Endodermal cell (in vitro differentiated cells): Measurements from ENCODE around the gene CEP70. TPM values are rescaled to one million over a fixed set of nuclear protein-coding genes. Genes with fewer than 3 reads are reported as not detected.
"Not testable (repeated sequence)": the region's sequence is repeated elsewhere in the genome, so short reads cannot be mapped to it uniquely, and the experiment has no call there.

Experiments used
- DNase-seq: peaks from one replicate; pipeline ENCODE4 v3.0.0-alpha.2; 2017
- H3K27ac ChIP-seq: 2 replicates; pipeline ENCODE4 v1.5.1; 2013; ENCODE audit warnings: mild to moderate bottlenecking, low read depth, low read length, moderate library complexity
- H3K27me3 ChIP-seq: 2 replicates; pipeline ENCODE4 v1.6.1; 2013; ENCODE audit warnings: mild to moderate bottlenecking, low read length, moderate library complexity; ENCODE audit not compliant: insufficient read depth, control insufficient read depth, poor library complexity, severe bottlenecking
- H3K36me3 ChIP-seq: 2 replicates; pipeline ENCODE4 v1.7.0; 2013; ENCODE audit warnings: mild to moderate bottlenecking, low read length, moderate library complexity; ENCODE audit not compliant: control insufficient read depth, insufficient read depth
- H3K4me1 ChIP-seq: one replicate; pipeline ENCODE4 v1.7.0; 2013; ENCODE audit warnings: low read length; ENCODE audit not compliant: control insufficient read depth, insufficient read depth
- H3K4me3 ChIP-seq: 2 replicates; pipeline ENCODE4 v1.5.1; 2013; ENCODE audit warnings: mild to moderate bottlenecking, low read length, moderate library complexity
- H3K9ac ChIP-seq: 2 replicates; pipeline ENCODE4 v1.6.1; 2013; ENCODE audit warnings: mild to moderate bottlenecking, low read length, moderate library complexity; ENCODE audit not compliant: poor library complexity, severe bottlenecking; ENCODE audit errors: extremely low read depth
- H3K9me3 ChIP-seq: 2 replicates; pipeline ENCODE4 v1.6.1; 2013; ENCODE audit warnings: mild to moderate bottlenecking, low read length, moderate library complexity; ENCODE audit not compliant: control insufficient read depth
- H3K27ac Mint-ChIP-seq: 2 replicates; pipeline ENCODE4 v1.8.0; 2020; ENCODE audit warnings: mixed read lengths
- H3K27me3 Mint-ChIP-seq: 2 replicates; pipeline ENCODE4 v1.8.0; 2021; ENCODE audit warnings: mild to moderate bottlenecking, mixed read lengths; ENCODE audit not compliant: insufficient read depth
- H3K36me3 Mint-ChIP-seq: 2 replicates; pipeline ENCODE4 v1.8.0; 2020; ENCODE audit warnings: low read depth, mixed read lengths
- H3K4me1 Mint-ChIP-seq: 2 replicates; pipeline ENCODE4 v1.8.0; 2020; ENCODE audit warnings: mixed read lengths
- H3K4me3 Mint-ChIP-seq: 2 replicates; pipeline ENCODE4 v1.8.0; 2020; ENCODE audit warnings: mild to moderate bottlenecking, moderate library complexity, mixed read lengths
- H3K9me3 Mint-ChIP-seq: 2 replicates; pipeline ENCODE4 v1.8.0; 2020; ENCODE audit warnings: mild to moderate bottlenecking, mixed read lengths
- WGBS, 2 experiments: methylation state at CpG; one replicate each; pipeline versions ENCODE4 v1.1.5 to v1.1.7; 2013; ENCODE audit warnings: missing lambda C conversion rate in 2 of 2, mixed read lengths in 1 of 2; ENCODE audit not compliant: insufficient coverage in 1 of 2, insufficient read length in 1 of 2; 5-methylcytosine and 5-hydroxymethylcytosine counted together
- total RNA-seq, 2 donors: library from RNA; stranded (reverse); fragmentation: NEBNext Ultra II Directional in 1 of 2; extraction: Animal tissue kit (Norgen Biotek cat#: 25700) in 1 of 2; gene quantifications; 2 replicates in 1 of 2; 3 replicates in 1 of 2; pipeline ENCODE4 v1.2.1, GENCODE V29; 2021
- TF ChIP-seq, protein P1 (sequence below): fragments of 200-600 bp; sonication (generic); conservative IDR thresholded peaks from 2 replicates; pipeline ENCODE4 v1.5.0; 2021; ENCODE audit warnings: antibody characterized with exemption, mild to moderate bottlenecking

CEP70 gene
- total RNA-seq, 2 donors from 2014 or later, result 113 to 131 TPM

DNA sequence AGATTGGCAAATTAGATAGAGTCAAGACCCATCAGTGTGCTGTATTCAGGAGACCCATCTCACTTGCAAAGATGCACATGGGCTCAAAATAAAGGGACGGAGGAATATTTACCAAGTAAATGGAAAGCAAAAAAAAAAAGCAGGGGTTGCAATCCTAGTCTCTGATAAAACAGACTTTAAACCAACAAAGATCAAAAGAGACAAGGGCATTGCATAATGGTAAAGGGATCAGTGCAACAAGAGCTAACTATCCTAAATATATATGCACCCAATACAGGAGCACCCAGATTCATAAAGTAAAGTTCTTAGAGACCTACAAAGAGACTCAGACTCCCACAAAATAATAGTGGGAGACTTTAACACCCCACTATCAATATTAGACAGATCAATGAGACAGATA is 31.2 kb downstream of the CEP70 start:
- not testable (repeated sequence) for H3K27me3 Mint-ChIP-seq
- H3K36me3 Mint-ChIP-seq, result peaks cover 98% of the 10 kb centered on the region

DNA sequence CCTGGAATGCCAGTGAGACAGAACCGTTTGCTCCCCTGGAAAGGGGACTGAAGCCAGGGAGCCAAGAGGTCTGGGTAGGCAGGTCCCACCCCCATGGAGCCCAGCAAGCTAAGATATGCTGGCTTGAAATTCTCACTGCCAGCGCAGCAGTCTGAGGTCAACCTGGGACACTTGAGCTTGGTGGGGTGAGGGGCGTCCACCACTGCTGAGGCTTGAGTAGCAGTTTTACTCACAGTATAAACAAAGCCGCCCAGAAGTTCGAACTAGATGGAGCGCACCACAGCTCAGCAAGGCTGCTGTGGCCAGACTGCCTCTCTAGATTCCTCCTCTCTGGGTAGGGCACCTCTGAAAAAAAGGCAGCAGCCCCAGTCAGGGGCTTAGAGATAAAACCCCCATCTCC is 33.6 kb downstream of the CEP70 start:
- H3K4me1 ChIP-seq, result no peaks in the 10 kb centered on the region
- TF ChIP-seq, protein P1, sequence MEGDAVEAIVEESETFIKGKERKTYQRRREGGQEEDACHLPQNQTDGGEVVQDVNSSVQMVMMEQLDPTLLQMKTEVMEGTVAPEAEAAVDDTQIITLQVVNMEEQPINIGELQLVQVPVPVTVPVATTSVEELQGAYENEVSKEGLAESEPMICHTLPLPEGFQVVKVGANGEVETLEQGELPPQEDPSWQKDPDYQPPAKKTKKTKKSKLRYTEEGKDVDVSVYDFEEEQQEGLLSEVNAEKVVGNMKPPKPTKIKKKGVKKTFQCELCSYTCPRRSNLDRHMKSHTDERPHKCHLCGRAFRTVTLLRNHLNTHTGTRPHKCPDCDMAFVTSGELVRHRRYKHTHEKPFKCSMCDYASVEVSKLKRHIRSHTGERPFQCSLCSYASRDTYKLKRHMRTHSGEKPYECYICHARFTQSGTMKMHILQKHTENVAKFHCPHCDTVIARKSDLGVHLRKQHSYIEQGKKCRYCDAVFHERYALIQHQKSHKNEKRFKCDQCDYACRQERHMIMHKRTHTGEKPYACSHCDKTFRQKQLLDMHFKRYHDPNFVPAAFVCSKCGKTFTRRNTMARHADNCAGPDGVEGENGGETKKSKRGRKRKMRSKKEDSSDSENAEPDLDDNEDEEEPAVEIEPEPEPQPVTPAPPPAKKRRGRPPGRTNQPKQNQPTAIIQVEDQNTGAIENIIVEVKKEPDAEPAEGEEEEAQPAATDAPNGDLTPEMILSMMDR, result no peak
- H3K36me3 ChIP-seq, result peaks cover 41% of the 10 kb centered on the region
- H3K9me3 ChIP-seq, result peaks cover 65% of the 10 kb centered on the region
- no peak overlapping the region for H3K4me3 ChIP-seq
- Mint-ChIP-seq H3K27me3 (no peaks in the 10 kb centered on the region), H3K4me3 (no peak overlapping the region), H3K4me1 (peaks cover 12% of the 10 kb centered on the region), H3K27ac (no peak overlapping the region), H3K36me3 (peaks cover 98% of the 10 kb centered on the region), H3K9me3 (peaks cover 82% of the 10 kb centered on the region)
- no peak overlapping the region for H3K9ac ChIP-seq
- no peak overlapping the region for H3K27ac ChIP-seq
- DNase-seq, result no peak
- H3K27me3 ChIP-seq, result no peaks in the 10 kb centered on the region
- WGBS, 2 experiments, result 97 to 100% methylated on average over 3 to 6 of the region's 6 CpGs

More for the DNA sequence above, 31.2 kb downstream of the CEP70 start:
- Mint-ChIP-seq H3K9me3 (peaks cover 70% of the 10 kb centered on the region), H3K4me1 (peaks cover 12% of the 10 kb centered on the region)
- H3K4me3 ChIP-seq, H3K27ac ChIP-seq, H3K27ac Mint-ChIP-seq, H3K9ac ChIP-seq, DNase-seq, H3K4me3 Mint-ChIP-seq, H3K4me1 ChIP-seq, H3K27me3 ChIP-seq: not testable (repeated sequence)
- 92 to 100% methylated on average over 1 of the region's 1 CpG for whole genome bisulfite sequencing, 2 experiments
- Histone ChIP-seq H3K36me3 (peaks cover 49% of the 10 kb centered on the region), H3K9me3 (peaks cover 64% of the 10 kb centered on the region)

DNA sequence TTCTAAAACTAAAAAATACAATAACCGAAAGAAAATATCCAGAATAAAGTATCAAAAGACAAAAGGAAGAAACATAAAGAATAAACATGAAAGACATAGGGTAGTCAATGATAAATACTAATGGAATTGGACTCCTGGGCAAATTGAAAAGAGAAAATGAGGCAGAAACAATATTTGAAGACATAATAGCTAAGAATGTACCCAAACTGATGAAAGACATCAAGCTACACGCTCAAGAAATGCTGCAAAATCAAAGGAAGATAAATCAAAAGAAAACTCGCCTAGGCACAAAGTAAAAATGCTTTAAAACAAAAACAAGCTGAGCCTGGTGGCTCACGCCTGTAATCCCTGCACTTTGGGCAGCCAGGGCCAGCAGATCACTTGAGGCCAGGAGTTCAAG is 34.9 kb downstream of the CEP70 start:
- DNase-seq, result no peak
- peaks cover 98% of the 10 kb centered on the region for H3K36me3 Mint-ChIP-seq
- Histone ChIP-seq H3K4me3 (peak overlapping the region; percentile 20), H3K9me3 (peaks cover 72% of the 10 kb centered on the region), H3K9ac (no peak overlapping the region), H3K27ac (no peak overlapping the region), H3K27me3 (no peaks in the 10 kb centered on the region), H3K4me1 (no peaks in the 10 kb centered on the region), H3K36me3 (peaks cover 55% of the 10 kb centered on the region)
- H3K27ac Mint-ChIP-seq, result no peak overlapping the region
- no peak overlapping the region for H3K4me3 Mint-ChIP-seq
- TF ChIP-seq, protein P1, result no peak
- peaks cover 85% of the 10 kb centered on the region for H3K9me3 Mint-ChIP-seq
- no peaks in the 10 kb centered on the region for H3K27me3 Mint-ChIP-seq
- 86 to 90% methylated on average over 3 of the region's 4 CpGs for WGBS, 2 experiments
- H3K4me1 Mint-ChIP-seq, result peaks cover under 1% of the 10 kb centered on the region

DNA sequence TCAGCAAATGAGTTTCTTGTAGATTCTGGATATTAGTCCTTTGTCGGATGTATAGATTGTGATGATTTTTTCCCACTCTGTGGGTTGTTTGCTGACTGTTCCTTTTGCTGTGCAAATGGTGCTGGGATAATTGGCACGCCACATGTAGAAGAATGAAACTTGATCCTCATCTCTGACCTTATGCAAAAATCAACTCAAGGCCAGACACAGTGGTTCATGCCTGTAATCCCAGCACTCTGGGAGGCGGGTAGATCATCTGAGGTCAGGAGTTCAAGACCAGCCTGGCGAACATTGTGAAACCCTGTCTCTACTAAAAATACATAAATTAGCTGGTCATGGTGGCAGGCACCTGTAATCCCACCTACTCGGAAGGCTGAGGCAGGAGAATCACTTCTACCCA is 39.3 kb downstream of the CEP70 start:
- H3K9me3 Mint-ChIP-seq, result peaks cover 96% of the 10 kb centered on the region
- peaks cover 50% of the 10 kb centered on the region for H3K36me3 ChIP-seq
- H3K4me3 ChIP-seq, H3K27ac Mint-ChIP-seq, DNase-seq, H3K27me3 ChIP-seq, H3K27me3 Mint-ChIP-seq, H3K9ac ChIP-seq, H3K27ac ChIP-seq, H3K4me1 ChIP-seq, H3K4me3 Mint-ChIP-seq, H3K4me1 Mint-ChIP-seq: not testable (repeated sequence)
- WGBS, 2 experiments, result 78 to 97% methylated on average over 3 to 5 of the region's 5 CpGs
- peaks cover 97% of the 10 kb centered on the region for H3K36me3 Mint-ChIP-seq
- peaks cover 80% of the 10 kb centered on the region for H3K9me3 ChIP-seq

DNA sequence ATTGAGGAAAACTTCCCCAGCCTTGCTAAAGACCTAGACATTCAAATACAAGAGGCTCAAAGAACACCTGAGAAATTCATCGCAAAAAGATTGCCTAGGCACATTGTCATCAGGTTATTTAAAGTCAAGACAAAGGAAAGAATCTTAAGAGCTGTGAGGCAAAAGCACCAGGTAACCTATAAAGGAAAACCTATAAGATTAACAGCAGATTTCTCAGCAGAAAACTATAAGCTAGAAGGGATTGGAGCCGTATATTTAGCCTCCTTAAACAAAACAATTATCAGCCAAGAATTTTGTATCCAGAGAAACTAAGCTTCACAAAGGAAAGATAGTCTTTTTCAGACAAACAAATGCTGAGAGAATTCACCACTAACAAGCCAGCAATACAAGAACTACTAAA is 43.1 kb downstream of the CEP70 start:
- 93 to 96% methylated on average over 2 of the region's 2 CpGs for WGBS, 2 experiments
- peaks cover 98% of the 10 kb centered on the region for H3K36me3 Mint-ChIP-seq
- DNase-seq, H3K27me3 Mint-ChIP-seq, H3K4me3 Mint-ChIP-seq, H3K4me3 ChIP-seq, H3K9ac ChIP-seq, H3K4me1 ChIP-seq, H3K27me3 ChIP-seq, H3K27ac Mint-ChIP-seq, H3K4me1 Mint-ChIP-seq, H3K27ac ChIP-seq: not testable (repeated sequence)
- Histone ChIP-seq H3K36me3 (peaks cover 72% of the 10 kb centered on the region), H3K9me3 (peaks cover 86% of the 10 kb centered on the region)
- H3K9me3 Mint-ChIP-seq, result peaks cover 97% of the 10 kb centered on the region
